NCI-H2171 treated with DMSO at 0.1 percent for 48 hours (cell line): ENCODE data around the gene PLPP2.

ENCODE experiments used
- DNase-seq: peaks from one replicate; lab custom pipeline; 2025; lab: John Stamatoyannopoulos, UW

Gene PLPP2

DNA sequence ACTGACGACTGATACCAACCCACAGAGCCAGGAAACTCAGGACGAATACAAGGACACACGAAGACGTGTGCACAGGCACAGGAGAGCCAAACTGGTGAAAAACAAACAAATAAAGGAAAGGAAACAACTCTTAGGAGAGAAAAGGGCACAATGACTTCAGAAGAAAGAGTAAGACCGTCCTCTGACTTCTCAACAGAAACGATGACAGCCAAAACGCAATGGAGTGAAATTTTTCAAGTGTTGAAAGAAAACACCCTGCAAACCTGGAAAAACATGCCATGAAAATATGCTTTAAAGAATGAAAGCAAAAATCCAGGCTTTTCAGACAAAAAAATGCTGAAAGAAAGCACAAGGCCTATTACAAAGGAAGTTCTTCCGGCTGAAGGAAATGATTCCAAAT is 24.6 kb upstream of the PLPP2 start:
- DNase-seq = no peak

DNA sequence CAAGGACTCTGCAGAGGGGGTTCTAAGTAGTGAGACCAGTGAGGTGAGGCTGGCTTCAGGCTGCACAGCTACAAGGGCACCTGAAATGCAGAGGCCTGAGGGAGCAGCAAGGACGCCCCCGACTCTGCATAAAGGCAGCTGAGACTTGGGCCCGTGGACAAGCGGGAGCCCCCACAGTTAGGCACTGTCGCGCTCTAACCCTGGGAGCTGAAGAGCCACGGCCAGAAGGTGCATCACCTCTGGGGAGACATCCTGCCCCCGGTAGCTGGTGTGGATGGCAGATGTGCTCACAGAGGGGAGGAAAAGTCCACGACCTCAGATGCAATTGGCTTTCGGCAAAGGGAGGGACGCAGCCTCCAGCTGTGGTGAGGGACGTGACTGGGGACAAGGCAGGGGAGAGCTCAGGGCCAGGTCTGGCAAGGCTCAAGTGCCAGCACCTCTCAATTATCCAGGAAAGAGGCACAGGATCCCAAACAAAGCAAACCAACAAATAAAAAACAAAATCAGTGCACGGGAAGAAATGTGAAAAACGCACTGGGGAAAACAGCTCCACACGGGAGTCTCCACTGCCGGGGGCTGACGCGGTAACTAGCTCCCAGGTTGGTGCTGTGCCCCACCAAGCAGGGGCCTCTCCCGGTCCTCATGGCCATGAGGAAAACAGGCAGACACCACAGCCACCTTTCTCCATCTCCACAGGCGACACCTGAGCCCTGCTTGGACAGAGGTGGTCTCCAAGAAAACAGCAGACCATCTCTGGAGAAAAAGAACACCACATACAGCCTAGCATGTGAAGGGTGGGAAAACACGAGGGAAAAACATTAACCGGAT is 23.0 kb upstream of the PLPP2 start:
- DNase-seq = no peak

DNA sequence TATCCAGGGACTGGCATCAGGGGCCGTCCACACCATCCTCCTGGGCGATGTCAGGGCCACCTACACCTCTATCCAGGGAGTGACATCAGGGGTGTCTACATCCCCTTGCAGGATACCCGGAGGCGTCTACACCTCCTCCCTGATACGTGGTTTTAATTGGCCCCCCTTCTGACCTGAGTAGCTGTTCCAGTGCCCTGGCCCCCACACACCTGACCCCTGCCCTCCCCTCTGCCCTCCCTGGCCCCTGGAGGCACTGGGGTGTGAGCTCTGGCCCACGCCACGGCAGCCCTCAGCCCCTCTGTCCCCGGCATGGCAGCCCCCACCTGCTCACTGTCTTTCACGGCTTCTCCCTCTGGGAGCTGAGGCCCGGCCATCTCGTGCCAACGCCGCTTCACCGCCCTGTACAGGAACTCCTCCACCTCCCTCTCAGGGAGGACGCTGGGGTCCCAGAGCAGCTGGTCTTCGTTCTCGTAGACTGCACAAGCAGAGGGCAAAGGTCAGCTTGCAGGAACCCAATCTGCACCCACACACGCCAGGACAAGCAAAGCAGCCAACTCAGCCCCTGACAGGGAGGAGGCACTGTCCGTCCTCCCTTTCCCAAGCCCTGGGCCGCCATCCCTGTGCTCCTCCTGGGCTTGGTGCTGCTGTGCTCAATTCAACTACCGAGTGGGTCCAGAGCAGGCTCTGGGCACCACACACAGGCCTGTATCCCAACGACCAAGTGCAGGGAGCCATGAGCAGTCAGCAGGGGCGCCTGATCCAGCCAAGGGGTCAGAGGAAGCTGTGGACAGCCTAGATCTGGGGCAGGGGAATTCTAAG is 22.2 kb upstream of the PLPP2 start:
- DNase-seq = no peak

DNA sequence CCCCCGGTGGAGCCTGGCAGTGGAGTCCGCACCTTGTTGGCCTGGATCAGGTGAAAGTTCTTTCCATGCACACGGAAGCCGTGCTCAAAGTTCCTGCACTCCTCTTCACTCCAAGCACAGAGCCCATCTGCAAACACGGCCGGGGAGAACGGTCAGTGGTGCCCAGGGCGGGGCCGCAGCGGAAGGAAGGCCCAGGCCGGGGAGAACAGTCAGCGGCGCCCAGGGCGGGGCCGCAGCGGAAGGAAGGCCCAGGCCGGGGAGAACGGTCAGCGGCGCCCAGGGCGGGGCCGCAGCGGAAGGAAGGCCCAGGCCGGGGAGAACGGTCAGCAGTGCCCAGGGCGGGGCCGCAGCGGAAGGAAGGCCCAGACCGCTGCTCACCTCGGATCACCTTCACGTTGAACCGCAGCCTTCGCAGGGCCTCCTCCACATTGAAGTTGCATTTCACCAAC is 20.6 kb upstream of the PLPP2 start:
- DNase-seq = no peak

- DNase-seq = no peak
Measured at GRCh38 chr19:310781-311496, 19.7 kb upstream of the PLPP2 start.

DNA sequence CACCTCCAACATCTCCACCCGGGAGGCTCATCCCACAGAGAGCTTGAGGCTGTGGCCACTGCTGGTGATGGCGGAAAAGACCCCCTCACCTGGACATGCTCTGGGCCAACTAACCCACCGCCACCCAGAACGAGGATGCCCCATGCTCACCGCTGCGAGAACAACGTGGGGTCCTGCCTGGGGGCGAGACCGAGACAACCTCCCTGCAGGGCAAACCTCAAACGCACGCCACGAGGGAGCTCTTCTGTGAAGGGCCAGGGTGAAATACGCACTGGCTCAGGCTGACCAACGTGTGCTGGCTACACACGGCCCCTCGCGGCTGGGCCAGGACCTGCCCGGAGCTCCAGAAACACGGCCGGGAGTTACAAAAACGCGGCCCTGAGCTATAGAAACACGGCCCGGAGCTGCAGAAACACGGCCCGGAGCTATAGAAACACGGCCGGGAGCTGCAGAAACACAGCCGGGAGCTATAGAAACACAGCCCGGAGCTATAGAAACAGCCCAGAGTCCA is 19.0 kb upstream of the PLPP2 start:
- DNase-seq = no peak

DNA sequence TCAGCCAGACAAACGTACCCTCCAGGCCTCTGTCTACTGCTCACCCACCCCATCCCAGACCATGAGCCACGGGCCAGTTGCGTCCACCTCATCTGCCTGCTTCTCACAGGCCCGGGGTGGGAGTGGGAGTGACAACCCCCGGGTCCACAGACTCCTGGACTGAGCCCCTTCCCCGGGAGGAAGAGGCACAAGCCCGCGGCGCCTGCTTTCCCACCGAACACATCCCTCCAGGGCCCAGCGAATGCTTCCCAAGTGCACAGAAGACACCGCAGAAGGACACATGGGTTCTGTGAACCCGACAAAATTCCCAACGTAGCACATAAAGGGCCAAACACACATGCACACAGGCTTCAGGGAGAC is 18.0 kb upstream of the PLPP2 start:
- no peak for DNase-seq

GRCh38 chr19:308471-309205 is 17.4 kb upstream of the PLPP2 start:
- DNase-seq = no peak

- no peak for DNase-seq
Measured at GRCh38 chr19:307793-308420, 16.7 kb upstream of the PLPP2 start.

DNA sequence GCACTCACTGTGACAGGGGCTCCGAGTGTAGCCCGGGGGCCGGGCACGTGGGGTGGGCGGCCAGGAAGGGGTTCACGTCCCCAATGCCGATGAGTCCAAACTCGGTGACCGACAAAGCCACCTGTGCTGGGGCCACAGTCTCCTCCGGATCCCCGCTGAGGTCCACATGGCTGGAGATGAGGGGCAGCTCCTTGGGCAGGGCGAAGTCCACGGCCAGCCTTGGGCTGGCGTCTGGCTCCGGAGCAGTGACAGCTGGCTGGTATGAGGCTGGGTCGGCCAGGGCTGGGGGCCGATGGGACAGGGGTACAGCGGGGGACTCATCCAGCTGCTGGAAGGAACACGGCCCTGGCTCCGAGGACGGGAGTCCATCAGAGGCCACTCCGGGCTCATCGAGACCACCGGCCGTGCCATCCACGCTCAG is 15.9 kb upstream of the PLPP2 start:
- no peak for DNase-seq

GRCh38 chr19:306151-306900 is 15.1 kb upstream of the PLPP2 start:
- DNase-seq = no peak

DNA sequence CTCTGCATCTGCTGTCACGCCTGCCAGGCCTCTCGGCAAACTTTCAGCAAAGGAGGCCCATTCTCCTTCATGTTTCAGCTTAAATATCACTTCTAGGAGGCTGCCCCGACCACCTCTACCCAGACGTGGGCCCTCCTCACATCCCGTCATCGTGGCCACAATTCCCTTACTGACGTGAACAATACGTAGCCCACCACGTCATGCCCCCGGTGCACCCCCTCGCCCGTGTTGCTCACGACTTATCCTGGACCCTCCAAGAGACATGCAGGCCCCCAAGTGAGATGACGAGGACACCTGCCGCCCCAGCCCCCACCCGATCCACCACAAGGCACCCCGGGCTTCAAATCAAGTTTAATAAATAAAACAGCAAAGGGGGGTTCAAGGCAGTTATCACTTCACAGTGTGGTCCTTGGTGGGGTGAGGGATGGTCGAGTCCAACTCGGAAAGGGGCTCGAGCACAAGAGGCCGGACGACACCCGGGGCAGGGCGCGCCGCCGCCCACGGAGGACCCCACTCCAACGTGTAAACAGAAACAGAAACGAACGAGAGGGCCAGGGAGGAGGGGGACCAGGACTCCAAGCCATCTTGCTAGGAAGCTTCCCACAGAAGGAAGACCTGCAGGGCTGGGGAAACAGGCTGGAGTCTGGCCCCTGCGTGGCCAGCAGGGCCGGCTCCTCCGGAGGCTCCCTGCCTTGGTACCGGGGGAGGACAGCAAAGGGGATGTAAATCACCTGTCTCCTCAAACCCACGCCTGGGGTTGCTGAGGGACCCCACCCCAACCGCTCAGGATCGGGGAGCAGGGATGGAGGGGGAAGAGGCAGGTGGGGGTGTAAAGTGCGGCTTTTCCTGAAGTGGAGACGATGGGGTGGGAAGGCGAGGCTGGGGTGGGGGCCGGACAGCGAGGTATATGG is 14.3 kb upstream of the PLPP2 start:
- DNase-seq = no peak

- DNase-seq = no peak
Measured at GRCh38 chr19:296476-297225, 5.4 kb upstream of the PLPP2 start.

GRCh38 chr19:295687-296370 is 4.6 kb upstream of the PLPP2 start:
- DNase-seq = no peak

- peak; percentile 38 for DNase-seq
Measured at GRCh38 chr19:294946-295686, 3.9 kb upstream of the PLPP2 start.

GRCh38 chr19:294341-294945 is 3.2 kb upstream of the PLPP2 start:
- no peak for DNase-seq
